Liver (tissue), 9 donors: ENCODE measurements around the gene ZNF185. TPM values are rescaled to one million over a fixed set of nuclear protein-coding genes. Genes with fewer than 3 reads are reported as not detected.

Source experiments
- DNase-seq: peaks from one replicate; pipeline ENCODE4 v3.0.0-alpha.2; 2017; ENCODE audit warnings: low spot score
- H3K27ac ChIP-seq, 2 donors: one replicate each; pipeline ENCODE4 v1.7.0; 2013; ENCODE audit warnings: inconsistent platforms in 2 of 2, low read length in 2 of 2, control low read depth in 1 of 2, low read depth in 1 of 2, mild to moderate bottlenecking in 1 of 2
- H3K27me3 ChIP-seq, 4 donors: one replicate each; pipeline versions ENCODE4 v1.6.1 to v1.7.0; 2013; ENCODE audit warnings: low read length in 3 of 4, inconsistent platforms in 1 of 4, mild to moderate bottlenecking in 1 of 4, moderate library complexity in 1 of 4; ENCODE audit not compliant: control insufficient read depth in 4 of 4, insufficient read depth in 4 of 4
- H3K36me3 ChIP-seq, 4 donors: one replicate each; pipeline versions ENCODE4 v1.6.1 to v1.7.0; 2013; ENCODE audit warnings: low read length in 3 of 4, mild to moderate bottlenecking in 3 of 4, low read depth in 1 of 4, moderate library complexity in 1 of 4; ENCODE audit not compliant: control insufficient read depth in 4 of 4, insufficient read depth in 3 of 4
- H3K4me1 ChIP-seq, 4 donors: one replicate each; pipeline versions ENCODE4 v1.6.1 to v1.7.0; 2013; ENCODE audit warnings: low read length in 3 of 4, mild to moderate bottlenecking in 3 of 4, moderate library complexity in 1 of 4; ENCODE audit not compliant: control insufficient read depth in 4 of 4, insufficient read depth in 4 of 4
- H3K4me3 ChIP-seq, 3 donors: one replicate each; pipeline versions ENCODE4 v1.6.1 to v1.7.0; 2013; ENCODE audit warnings: low read length in 3 of 3, control low read depth in 1 of 3, low read depth in 1 of 3, mild to moderate bottlenecking in 1 of 3
- H3K9ac ChIP-seq, 2 donors: one replicate each; pipeline ENCODE4 v1.7.0; 2013; ENCODE audit warnings: low read length in 2 of 2, mild to moderate bottlenecking in 2 of 2, moderate library complexity in 2 of 2, control low read depth in 1 of 2, low read depth in 1 of 2
- H3K9me3 ChIP-seq, 4 donors: one replicate each; pipeline versions ENCODE4 v1.6.1 to v1.7.0; 2013; ENCODE audit warnings: low read length in 3 of 4; ENCODE audit not compliant: control insufficient read depth in 4 of 4
- EGR1 ChIP-seq, 2 donors: IDR thresholded peaks; 2 replicates each; pipeline ENCODE4 v1.6.1; 2016 to 2018; ENCODE audit warnings: antibody characterized with exemption in 2 of 2, low read depth in 2 of 2
- FOXA1 ChIP-seq: IDR thresholded peaks from 2 replicates; pipeline ENCODE4 v1.6.1; 2016; ENCODE audit warnings: antibody characterized with exemption
- FOXA2 ChIP-seq: IDR thresholded peaks from 2 replicates; pipeline ENCODE4 v1.6.1; 2016; ENCODE audit warnings: antibody characterized with exemption
- GABPA ChIP-seq, 2 donors: IDR thresholded peaks in 1 of 2; conservative IDR thresholded peaks in 1 of 2; 2 replicates each; pipeline ENCODE4 v1.6.1; 2016; ENCODE audit warnings: antibody characterized with exemption in 2 of 2, mild to moderate bottlenecking in 1 of 2, moderate library complexity in 1 of 2
- HNF4A ChIP-seq, 2 donors: conservative IDR thresholded peaks; 2 replicates each; pipeline ENCODE4 v1.6.1; 2016; ENCODE audit warnings: antibody characterized with exemption in 2 of 2, mild to moderate bottlenecking in 2 of 2
- HNF4G ChIP-seq: IDR thresholded peaks from 2 replicates; pipeline ENCODE4 v1.6.1; 2016; ENCODE audit warnings: antibody characterized with exemption
- JUND ChIP-seq, 2 donors: IDR thresholded peaks; 2 replicates each; pipeline ENCODE4 v1.6.1; 2016; ENCODE audit warnings: antibody characterized with exemption in 2 of 2
- NR2F2 ChIP-seq: IDR thresholded peaks from 2 replicates; pipeline ENCODE4 v1.6.1; 2016; ENCODE audit warnings: antibody characterized with exemption
- RAD21 ChIP-seq, 2 donors: IDR thresholded peaks; 2 replicates each; pipeline ENCODE4 v1.6.1; 2016; ENCODE audit warnings: antibody characterized with exemption in 2 of 2, mild to moderate bottlenecking in 2 of 2
- RXRA ChIP-seq, 2 donors: IDR thresholded peaks; 2 replicates each; pipeline ENCODE4 v1.6.1; 2017 to 2018; ENCODE audit warnings: antibody characterized with exemption in 2 of 2, mild to moderate bottlenecking in 1 of 2
- SP1 ChIP-seq: IDR thresholded peaks from 2 replicates; pipeline ENCODE4 v1.6.1; 2018; ENCODE audit warnings: antibody characterized with exemption, mild to moderate bottlenecking
- TAF1 ChIP-seq: conservative IDR thresholded peaks from 2 replicates; pipeline ENCODE4 v1.6.1; 2016; ENCODE audit warnings: antibody characterized with exemption, mild to moderate bottlenecking
- YY1 ChIP-seq: IDR thresholded peaks from 2 replicates; pipeline ENCODE4 v1.6.1; 2016; ENCODE audit warnings: antibody characterized with exemption, mild to moderate bottlenecking
- WGBS: extraction: QIAGEN DNeasy Blood & Tissue Kit; methylation state at CpG from one replicate; pipeline ENCODE4 v1.1.7; 2013; 5-methylcytosine and 5-hydroxymethylcytosine counted together
- polyA plus RNA-seq, 2 donors: library from polyadenylated mRNA; stranded (reverse) in 1 of 2; unstranded in 1 of 2; fragments of 200-250 nt in 1 of 2; fragments of >200 nt in 1 of 2; fragmentation: Nextera tagmentation in 1 of 2; extraction: Ambion mirVana in 1 of 2; gene quantifications; one replicate each; pipeline versions ENCODE4 v1.2.1 to v1.2.3, GENCODE V29; 2013 to 2015
- total RNA-seq, 2 donors: library from RNA; depleted of rRNA; stranded (reverse); fragments of >200 nt; gene quantifications; one replicate each; pipeline ENCODE4 v1.2.3, GENCODE V29; 2014
- TF ChIP-seq, protein P1 (sequence below): IDR thresholded peaks from 2 replicates; pipeline ENCODE4 v1.6.1; 2016; ENCODE audit warnings: antibody characterized with exemption
- TF ChIP-seq, protein P2 (sequence below): IDR thresholded peaks from 2 replicates; pipeline ENCODE4 v1.6.1; 2016; ENCODE audit warnings: antibody characterized with exemption, mild to moderate bottlenecking
- TF ChIP-seq, protein P3 (sequence below): fragments of 150-350 bp; IDR thresholded peaks from 2 replicates; pipeline ENCODE4 v1.5.1; 2017; ENCODE audit warnings: improper control_type of control experiment, low read depth, low read length; ENCODE audit not compliant: missing input control
- TF ChIP-seq, protein P4 (sequence below): IDR thresholded peaks from 2 replicates; pipeline ENCODE4 v1.6.1; 2016; ENCODE audit warnings: antibody characterized with exemption
- TF ChIP-seq, protein P5 (sequence below): IDR thresholded peaks from 2 replicates; pipeline ENCODE4 v1.6.1; 2016; ENCODE audit warnings: antibody characterized with exemption
- donor health status: healthy.
- donor health status: healthy.
- donor health status: healthy.
- donor health status: healthy.
- donor health status: healthy.

Gene ZNF185
- total and polyA plus RNA-seq, 4 donors: 0.44 to 3.2 (median 0.94) TPM

DNA sequence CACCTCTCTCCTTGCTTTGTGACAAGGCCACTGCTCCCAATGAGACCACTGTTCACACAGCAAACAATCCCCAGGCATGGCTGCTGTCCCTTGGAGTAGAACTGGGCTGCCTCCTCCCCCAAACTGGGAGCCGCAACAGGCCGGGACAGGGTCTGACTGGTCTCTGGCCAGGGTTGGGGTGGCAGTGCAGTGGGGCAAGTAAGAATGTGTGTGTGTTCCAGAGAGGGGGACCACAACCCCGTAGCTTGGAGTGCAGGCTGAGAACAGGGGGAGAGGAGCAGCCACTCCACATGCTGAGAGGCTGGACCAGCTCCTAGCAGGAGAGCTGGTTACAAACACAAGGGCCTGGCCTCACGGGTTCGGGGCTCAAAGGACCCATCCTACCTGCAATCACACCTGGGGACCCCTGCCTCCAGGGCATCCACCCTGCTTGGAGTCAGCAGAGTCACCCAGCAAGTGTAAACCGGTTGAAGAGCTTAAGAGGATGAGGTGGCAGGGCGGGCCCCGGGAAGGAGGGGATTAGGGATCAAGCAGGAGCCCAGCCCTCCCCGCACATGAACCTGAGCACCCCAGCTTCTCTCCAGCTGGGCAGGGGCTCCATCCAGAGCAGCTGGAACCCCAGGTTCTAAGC is 3.8 kb upstream of the ZNF185 start:
- H3K9ac ChIP-seq: no peak overlapping the region
- peaks cover 0 to 13% (median 3%) of the 10 kb centered on the region in 4 donors for H3K27me3 ChIP-seq
- no peak overlapping the region for H3K4me3 ChIP-seq
- no peak overlapping the region for H3K27ac ChIP-seq
- 85% methylated on average over 9 of the region's 9 CpGs for WGBS
- no peak for DNase-seq
- H3K9me3 ChIP-seq: no peaks in the 10 kb centered on the region
- no peaks in the 10 kb centered on the region for H3K36me3 ChIP-seq
- no peaks in the 10 kb centered on the region for H3K4me1 ChIP-seq
- TF ChIP-seq TAF1 (no peak), FOXA1 (no peak), NR2F2 (no peak), RXRA (IDR thresholded peaks at IDR 0.05) (no peak), EGR1 (IDR thresholded peaks at IDR 0.05; ENCODE audit: low read depth in 2 of 2) (no peak), JUND (IDR thresholded peaks at IDR 0.05) (no peak)
- TF ChIP-seq, protein P1, sequence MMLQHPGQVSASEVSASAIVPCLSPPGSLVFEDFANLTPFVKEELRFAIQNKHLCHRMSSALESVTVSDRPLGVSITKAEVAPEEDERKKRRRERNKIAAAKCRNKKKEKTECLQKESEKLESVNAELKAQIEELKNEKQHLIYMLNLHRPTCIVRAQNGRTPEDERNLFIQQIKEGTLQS: no peak

DNA sequence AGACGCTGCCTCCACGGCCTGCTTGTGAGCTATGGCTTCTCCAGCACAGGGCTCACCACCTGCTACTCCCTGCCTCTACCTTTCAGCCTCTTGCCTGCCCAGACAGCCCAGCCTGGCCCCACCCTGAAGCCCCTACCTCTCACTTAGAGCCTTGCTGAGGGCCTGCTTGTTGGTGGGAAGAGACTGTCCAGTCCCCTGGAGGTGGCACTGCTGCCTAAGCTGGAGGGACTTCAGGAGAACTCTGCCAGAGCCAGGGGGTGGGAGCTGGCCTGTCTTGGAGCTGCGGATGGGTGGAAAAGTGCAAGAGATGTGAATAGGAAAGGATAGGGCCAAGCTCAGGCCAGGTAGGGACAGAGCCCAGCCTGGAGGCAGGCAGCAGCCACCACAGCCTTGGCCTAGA is 2.7 kb upstream of the ZNF185 start:
- Histone ChIP-seq H3K9ac (no peak overlapping the region), H3K4me1 (no peaks in the 10 kb centered on the region), H3K27me3 (peaks cover 0 to 11% (median 2%) of the 10 kb centered on the region in 4 donors), H3K27ac (no peak overlapping the region), H3K36me3 (no peaks in the 10 kb centered on the region), H3K9me3 (no peaks in the 10 kb centered on the region), H3K4me3 (no peak overlapping the region)
- TF ChIP-seq, protein P1: no peak
- WGBS: 82% methylated on average over 3 of the region's 3 CpGs
- no peak for DNase-seq

DNA sequence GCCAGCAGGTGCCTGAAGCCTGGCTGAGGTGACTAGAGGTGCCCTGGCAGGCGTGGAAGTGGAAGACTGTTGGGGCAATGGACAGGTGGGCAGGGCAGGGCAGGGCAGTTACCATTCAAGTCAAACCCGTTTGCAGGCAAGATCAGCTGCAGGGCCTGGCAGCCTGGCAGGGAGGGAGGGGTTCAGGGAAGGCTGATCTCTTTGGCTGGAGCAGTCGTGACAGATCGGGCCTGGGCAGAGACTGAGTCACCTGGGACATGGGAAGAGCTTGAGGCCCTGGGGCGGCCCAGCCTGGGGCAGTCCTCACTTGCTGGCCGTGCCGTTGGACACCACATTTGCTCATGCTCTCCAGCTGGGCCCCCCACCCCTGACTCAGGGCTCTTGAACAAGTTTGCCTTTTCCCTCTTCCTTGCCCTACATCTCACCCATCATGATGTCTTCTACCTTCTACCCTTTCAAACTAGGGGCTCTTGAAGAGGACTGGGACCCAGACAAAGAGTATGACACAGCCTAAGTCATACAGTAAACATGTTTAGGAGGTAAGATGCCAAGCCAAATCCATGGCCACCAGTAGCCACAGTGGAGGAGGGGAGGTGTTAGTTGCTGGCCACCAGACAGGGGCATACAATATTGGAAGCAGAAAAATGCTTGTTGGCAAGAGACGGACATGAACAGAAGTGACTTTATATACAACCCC is 2.0 kb upstream of the ZNF185 start:
- peaks cover 0 to 6% (median 2%) of the 10 kb centered on the region in 4 donors for H3K27me3 ChIP-seq
- WGBS: 87% methylated on average over 8 of the region's 8 CpGs

More for the DNA sequence above, 2.0 kb upstream of the ZNF185 start:
- DNase-seq: no peak
- H3K9ac ChIP-seq: no peak overlapping the region
- no peak overlapping the region for H3K27ac ChIP-seq
- TF ChIP-seq RXRA (IDR thresholded peaks at IDR 0.05) (no peak), TAF1 (no peak), FOXA1 (no peak), HNF4A (conservative IDR thresholded peaks at IDR 0.05) (no peak), GABPA (IDR thresholded peaks at IDR 0.05 in 1 of 2, conservative IDR thresholded peaks at IDR 0.05 in 1 of 2) (no peak), RAD21 (IDR thresholded peaks at IDR 0.05) (no peak), NR2F2 (no peak), JUND (IDR thresholded peaks at IDR 0.05) (no peak), FOXA2 (no peak), YY1 (no peak), HNF4G (no peak), SP1 (no peak), EGR1 (IDR thresholded peaks at IDR 0.05; ENCODE audit: low read depth in 2 of 2) (no peak)
- TF ChIP-seq, protein P2, sequence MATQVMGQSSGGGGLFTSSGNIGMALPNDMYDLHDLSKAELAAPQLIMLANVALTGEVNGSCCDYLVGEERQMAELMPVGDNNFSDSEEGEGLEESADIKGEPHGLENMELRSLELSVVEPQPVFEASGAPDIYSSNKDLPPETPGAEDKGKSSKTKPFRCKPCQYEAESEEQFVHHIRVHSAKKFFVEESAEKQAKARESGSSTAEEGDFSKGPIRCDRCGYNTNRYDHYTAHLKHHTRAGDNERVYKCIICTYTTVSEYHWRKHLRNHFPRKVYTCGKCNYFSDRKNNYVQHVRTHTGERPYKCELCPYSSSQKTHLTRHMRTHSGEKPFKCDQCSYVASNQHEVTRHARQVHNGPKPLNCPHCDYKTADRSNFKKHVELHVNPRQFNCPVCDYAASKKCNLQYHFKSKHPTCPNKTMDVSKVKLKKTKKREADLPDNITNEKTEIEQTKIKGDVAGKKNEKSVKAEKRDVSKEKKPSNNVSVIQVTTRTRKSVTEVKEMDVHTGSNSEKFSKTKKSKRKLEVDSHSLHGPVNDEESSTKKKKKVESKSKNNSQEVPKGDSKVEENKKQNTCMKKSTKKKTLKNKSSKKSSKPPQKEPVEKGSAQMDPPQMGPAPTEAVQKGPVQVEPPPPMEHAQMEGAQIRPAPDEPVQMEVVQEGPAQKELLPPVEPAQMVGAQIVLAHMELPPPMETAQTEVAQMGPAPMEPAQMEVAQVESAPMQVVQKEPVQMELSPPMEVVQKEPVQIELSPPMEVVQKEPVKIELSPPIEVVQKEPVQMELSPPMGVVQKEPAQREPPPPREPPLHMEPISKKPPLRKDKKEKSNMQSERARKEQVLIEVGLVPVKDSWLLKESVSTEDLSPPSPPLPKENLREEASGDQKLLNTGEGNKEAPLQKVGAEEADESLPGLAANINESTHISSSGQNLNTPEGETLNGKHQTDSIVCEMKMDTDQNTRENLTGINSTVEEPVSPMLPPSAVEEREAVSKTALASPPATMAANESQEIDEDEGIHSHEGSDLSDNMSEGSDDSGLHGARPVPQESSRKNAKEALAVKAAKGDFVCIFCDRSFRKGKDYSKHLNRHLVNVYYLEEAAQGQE: no peak
- TF ChIP-seq, protein P3, sequence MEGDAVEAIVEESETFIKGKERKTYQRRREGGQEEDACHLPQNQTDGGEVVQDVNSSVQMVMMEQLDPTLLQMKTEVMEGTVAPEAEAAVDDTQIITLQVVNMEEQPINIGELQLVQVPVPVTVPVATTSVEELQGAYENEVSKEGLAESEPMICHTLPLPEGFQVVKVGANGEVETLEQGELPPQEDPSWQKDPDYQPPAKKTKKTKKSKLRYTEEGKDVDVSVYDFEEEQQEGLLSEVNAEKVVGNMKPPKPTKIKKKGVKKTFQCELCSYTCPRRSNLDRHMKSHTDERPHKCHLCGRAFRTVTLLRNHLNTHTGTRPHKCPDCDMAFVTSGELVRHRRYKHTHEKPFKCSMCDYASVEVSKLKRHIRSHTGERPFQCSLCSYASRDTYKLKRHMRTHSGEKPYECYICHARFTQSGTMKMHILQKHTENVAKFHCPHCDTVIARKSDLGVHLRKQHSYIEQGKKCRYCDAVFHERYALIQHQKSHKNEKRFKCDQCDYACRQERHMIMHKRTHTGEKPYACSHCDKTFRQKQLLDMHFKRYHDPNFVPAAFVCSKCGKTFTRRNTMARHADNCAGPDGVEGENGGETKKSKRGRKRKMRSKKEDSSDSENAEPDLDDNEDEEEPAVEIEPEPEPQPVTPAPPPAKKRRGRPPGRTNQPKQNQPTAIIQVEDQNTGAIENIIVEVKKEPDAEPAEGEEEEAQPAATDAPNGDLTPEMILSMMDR: no peak
- TF ChIP-seq, protein P1: no peak
- TF ChIP-seq, protein P4, sequence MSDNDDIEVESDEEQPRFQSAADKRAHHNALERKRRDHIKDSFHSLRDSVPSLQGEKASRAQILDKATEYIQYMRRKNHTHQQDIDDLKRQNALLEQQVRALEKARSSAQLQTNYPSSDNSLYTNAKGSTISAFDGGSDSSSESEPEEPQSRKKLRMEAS: no peak
- TF ChIP-seq, protein P5, sequence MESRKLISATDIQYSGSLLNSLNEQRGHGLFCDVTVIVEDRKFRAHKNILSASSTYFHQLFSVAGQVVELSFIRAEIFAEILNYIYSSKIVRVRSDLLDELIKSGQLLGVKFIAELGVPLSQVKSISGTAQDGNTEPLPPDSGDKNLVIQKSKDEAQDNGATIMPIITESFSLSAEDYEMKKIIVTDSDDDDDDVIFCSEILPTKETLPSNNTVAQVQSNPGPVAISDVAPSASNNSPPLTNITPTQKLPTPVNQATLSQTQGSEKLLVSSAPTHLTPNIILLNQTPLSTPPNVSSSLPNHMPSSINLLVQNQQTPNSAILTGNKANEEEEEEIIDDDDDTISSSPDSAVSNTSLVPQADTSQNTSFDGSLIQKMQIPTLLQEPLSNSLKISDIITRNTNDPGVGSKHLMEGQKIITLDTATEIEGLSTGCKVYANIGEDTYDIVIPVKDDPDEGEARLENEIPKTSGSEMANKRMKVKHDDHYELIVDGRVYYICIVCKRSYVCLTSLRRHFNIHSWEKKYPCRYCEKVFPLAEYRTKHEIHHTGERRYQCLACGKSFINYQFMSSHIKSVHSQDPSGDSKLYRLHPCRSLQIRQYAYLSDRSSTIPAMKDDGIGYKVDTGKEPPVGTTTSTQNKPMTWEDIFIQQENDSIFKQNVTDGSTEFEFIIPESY: no peak
- H3K36me3 ChIP-seq: no peaks in the 10 kb centered on the region
- H3K9me3 ChIP-seq: no peaks in the 10 kb centered on the region
- no peaks in the 10 kb centered on the region for H3K4me1 ChIP-seq
- no peak overlapping the region for H3K4me3 ChIP-seq
